Mesodermal cell (in vitro differentiated cells): ENCODE results near the gene NUTM1. TPM values are rescaled to one million over a fixed set of nuclear protein-coding genes. Genes with fewer than 3 reads are reported as not detected.

Source experiments
- H3K27ac ChIP-seq: 2 replicates; pipeline ENCODE4 v1.7.0; 2013; ENCODE audit warnings: mild to moderate bottlenecking, low read depth, low read length, moderate library complexity; ENCODE audit not compliant: severe bottlenecking
- H3K36me3 ChIP-seq: 2 replicates; pipeline ENCODE4 v1.7.1; 2013; ENCODE audit warnings: mild to moderate bottlenecking, low read length, moderate library complexity; ENCODE audit not compliant: control insufficient read depth, insufficient read depth
- H3K4me1 ChIP-seq: one replicate; pipeline ENCODE4 v1.7.1; 2013; ENCODE audit warnings: mild to moderate bottlenecking, low read length; ENCODE audit not compliant: insufficient read depth, control insufficient read depth, poor library complexity, severe bottlenecking
- H3K4me3 ChIP-seq: 2 replicates; pipeline ENCODE4 v1.7.0; 2013; ENCODE audit warnings: low read length, control low read depth, mild to moderate bottlenecking; ENCODE audit not compliant: insufficient read depth, poor library complexity, severe bottlenecking; ENCODE audit errors: extremely low read depth
- H3K9me3 ChIP-seq: 2 replicates; pipeline ENCODE4 v1.7.1; 2013; ENCODE audit warnings: mild to moderate bottlenecking, low read length, moderate library complexity; ENCODE audit not compliant: control insufficient read depth
- WGBS, 2 experiments: methylation state at CpG; one replicate each; pipeline ENCODE4 v1.1.5; 2013; ENCODE audit warnings: missing lambda C conversion rate in 2 of 2; ENCODE audit not compliant: insufficient coverage in 2 of 2; 5-methylcytosine and 5-hydroxymethylcytosine counted together
- polyA plus RNA-seq, 2 experiments: library from polyadenylated mRNA; stranded (reverse); fragments of 50-300 nt; gene quantifications; one replicate each; pipeline ENCODE4 v1.2.3, GENCODE V29; 2013

NUTM1 gene
- not detected for polyA plus RNA-seq (2013, experiment 1 of 2)
- polyA plus RNA-seq (2013, experiment 2 of 2), result not detected

GRCh38 chr15:34342737-34343575 is at the start of gene NUTM1, which contains the start of gene NOP10:
NUTM1 (plus strand) TSS chr15:34343315; CDS start chr15:34343697, 382 bp downstream.
NOP10 (minus strand) TSS chr15:34343136; CDS start chr15:34343073, 63 bp downstream.
- Histone ChIP-seq H3K4me3 (peak within 1 kb of the TSS; percentile 78), H3K27ac (peak within 1 kb of the TSS; percentile 80), H3K9me3 (no peaks in the 10 kb centered on the region), H3K4me1 (no peaks in the 10 kb centered on the region), H3K36me3 (peaks cover 34% of the 10 kb centered on the region)
- 0% methylated on average over 31 to 33 of the region's 38 CpGs for WGBS, 2 experiments

DNA sequence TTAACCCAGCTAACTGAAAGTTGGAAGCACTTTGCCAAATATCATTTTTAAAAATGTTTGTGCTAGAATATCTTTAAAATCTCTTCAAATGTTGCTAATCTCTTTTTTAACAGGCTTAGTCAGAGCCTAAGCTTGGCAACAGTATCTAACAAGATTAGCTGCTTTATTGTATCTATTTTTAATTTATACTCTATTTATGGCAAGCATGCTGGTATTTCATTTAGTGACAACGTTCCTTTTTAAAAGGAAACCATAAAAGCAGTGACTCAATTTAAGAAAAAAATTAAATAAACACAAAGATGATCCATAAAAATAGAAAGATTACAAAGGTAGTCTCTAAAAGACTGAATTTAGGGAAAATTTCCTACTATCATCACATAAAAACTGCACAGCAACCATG is 46.1 kb upstream of the NUTM1 start:
- Histone ChIP-seq H3K27ac (no peak overlapping the region), H3K4me1 (no peaks in the 10 kb centered on the region), H3K4me3 (no peak overlapping the region), H3K36me3 (no peaks in the 10 kb centered on the region), H3K9me3 (no peaks in the 10 kb centered on the region)
- no CpG with 5 or more reads among the region's 1 CpG for WGBS, 2 experiments

- Histone ChIP-seq H3K9me3 (no peaks in the 10 kb centered on the region), H3K27ac (no peak overlapping the region), H3K36me3 (no peaks in the 10 kb centered on the region), H3K4me3 (no peak overlapping the region), H3K4me1 (no peaks in the 10 kb centered on the region)
- WGBS, 2 experiments, result 91 to 92% methylated on average over 2 to 3 of the region's 3 CpGs
These were observed 42.1 kb upstream of the NUTM1 start for GRCh38 chr15:34301058-34301457.

- Histone ChIP-seq H3K27ac (no peak overlapping the region), H3K4me3 (no peak overlapping the region), H3K4me1 (no peaks in the 10 kb centered on the region), H3K36me3 (no peaks in the 10 kb centered on the region), H3K9me3 (no peaks in the 10 kb centered on the region)
These were observed 38.5 kb upstream of the NUTM1 start for GRCh38 chr15:34304613-34305012.

GRCh38 chr15:34311563-34311962 is 31.6 kb upstream of the NUTM1 start:
- WGBS, 2 experiments, result no CpG with 5 or more reads among the region's 1 CpG
- Histone ChIP-seq H3K4me1 (no peaks in the 10 kb centered on the region), H3K4me3 (no peak overlapping the region), H3K9me3 (no peaks in the 10 kb centered on the region), H3K36me3 (no peaks in the 10 kb centered on the region), H3K27ac (no peak overlapping the region)

- Histone ChIP-seq H3K27ac (no peak overlapping the region), H3K9me3 (no peaks in the 10 kb centered on the region), H3K4me3 (no peak overlapping the region), H3K4me1 (no peaks in the 10 kb centered on the region), H3K36me3 (no peaks in the 10 kb centered on the region)
- WGBS, 2 experiments, result 92 to 93% methylated on average over 1 of the region's 3 CpGs
These were observed 28.3 kb upstream of the NUTM1 start for GRCh38 chr15:34314491-34315490.

DNA sequence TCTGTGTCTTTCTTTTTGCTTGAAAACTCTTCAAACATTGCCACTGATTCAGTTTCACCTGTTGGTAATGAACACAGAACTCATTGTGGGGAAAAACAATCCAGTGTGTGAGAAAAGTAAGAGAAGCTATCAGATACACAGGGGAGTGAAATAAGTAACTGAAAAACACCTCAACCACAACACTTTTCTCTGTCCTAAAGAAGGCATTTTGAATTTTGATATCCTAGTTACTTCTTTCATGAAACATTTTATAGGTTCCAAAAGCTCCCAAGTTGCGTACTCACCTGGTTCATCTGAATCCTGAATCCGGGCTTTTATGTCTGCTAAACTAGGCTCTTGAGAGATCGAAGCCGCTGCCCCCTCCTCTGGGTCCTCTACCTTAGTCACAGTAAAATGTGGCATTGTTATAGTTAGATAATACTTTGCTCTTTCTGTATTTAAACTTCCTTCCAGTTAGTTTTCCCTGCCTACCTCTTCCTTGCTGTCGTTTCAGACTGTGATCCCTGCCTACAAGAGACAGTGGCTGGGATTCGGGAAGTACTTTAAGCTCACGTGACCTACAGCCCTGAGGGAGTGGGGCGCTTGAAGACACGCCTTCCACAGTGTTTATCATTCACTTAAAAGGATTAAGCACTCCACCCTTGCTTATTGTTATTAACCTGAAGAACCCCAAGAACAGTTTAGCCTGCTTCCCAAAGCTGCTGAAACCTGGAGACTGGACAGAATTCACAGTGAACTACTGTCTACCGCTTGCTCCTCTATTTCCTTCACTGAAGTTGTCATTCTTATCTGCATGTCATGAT is 24.6 kb upstream of the NUTM1 start:
- Histone ChIP-seq H3K4me3 (peak overlapping the region; percentile 18), H3K36me3 (no peaks in the 10 kb centered on the region), H3K27ac (no peak overlapping the region), H3K9me3 (no peaks in the 10 kb centered on the region), H3K4me1 (no peaks in the 10 kb centered on the region)
- WGBS, 2 experiments, result 35 to 44% methylated on average over 5 to 6 of the region's 10 CpGs

DNA sequence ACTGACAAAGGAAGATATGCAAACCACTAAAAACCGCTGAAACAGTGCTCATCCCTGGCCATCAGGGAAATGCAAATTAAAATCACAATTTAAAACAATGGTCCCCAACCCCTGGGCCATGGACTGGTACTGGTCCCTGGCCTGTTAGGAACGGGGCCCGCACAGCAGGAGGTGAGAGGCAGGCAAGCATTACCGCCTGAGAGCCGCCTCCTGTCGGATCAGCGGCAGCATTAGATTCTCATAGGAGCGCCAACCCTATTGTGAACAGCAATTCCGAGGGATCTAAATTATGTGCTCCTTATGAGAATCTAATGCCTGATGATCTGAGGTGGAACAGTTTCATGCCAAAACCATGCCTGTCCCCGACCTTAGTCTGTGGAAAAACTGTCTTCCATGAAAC is 19.9 kb upstream of the NUTM1 start:
- Histone ChIP-seq H3K36me3 (no peaks in the 10 kb centered on the region), H3K4me1 (no peaks in the 10 kb centered on the region), H3K27ac (no peak overlapping the region), H3K9me3 (peaks cover 3% of the 10 kb centered on the region), H3K4me3 (no peak overlapping the region)
- 86 to 92% methylated on average over 9 to 10 of the region's 10 CpGs for WGBS, 2 experiments

GRCh38 chr15:34324933-34325332 is 18.2 kb upstream of the NUTM1 start:
- Histone ChIP-seq H3K9me3 (peaks cover 3% of the 10 kb centered on the region), H3K36me3 (no peaks in the 10 kb centered on the region), H3K27ac (no peak overlapping the region), H3K4me3 (no peak overlapping the region), H3K4me1 (no peaks in the 10 kb centered on the region)
- WGBS, 2 experiments, result no CpG with 5 or more reads among the region's 1 CpG

DNA sequence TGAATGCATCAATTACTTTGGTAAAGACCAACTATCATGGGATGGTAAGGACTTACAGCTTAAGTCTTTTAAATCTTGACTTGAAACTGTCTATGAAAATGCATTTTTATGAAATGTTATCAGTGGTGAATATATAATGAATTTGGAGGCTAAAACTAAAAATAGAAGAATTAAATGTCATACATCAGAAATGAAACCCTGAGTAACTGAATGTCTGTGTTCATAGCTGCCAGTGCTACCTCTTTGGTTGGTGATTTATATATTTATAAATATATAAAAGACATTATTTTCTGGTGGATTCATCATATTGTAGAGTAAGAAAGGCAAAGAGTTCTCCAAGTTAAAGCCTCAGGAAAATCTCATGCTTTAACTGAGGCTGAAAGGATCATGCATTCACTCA is 17.7 kb upstream of the NUTM1 start:
- H3K4me3 ChIP-seq, result no peak overlapping the region
- no peak overlapping the region for H3K27ac ChIP-seq

More for the DNA sequence above, 17.7 kb upstream of the NUTM1 start:
- peaks cover 3% of the 10 kb centered on the region for H3K9me3 ChIP-seq
- H3K36me3 ChIP-seq, result no peaks in the 10 kb centered on the region
- H3K4me1 ChIP-seq, result no peaks in the 10 kb centered on the region
